ENCODE data around the gene RFPL4AL1. TPM values are rescaled to one million over a fixed set of nuclear protein-coding genes. Genes with fewer than 3 reads are reported as not detected.
"Not testable (repeated sequence)": the region's sequence is repeated elsewhere in the genome, so short reads cannot be mapped to it uniquely, and the experiment has no call there.

The RFPL4AL1 gene
- total RNA-seq, result not detected in 2 replicates

- H3K36me3 ChIP-seq (ENCODE audit: control insufficient read depth, insufficient read depth, low read length); DNase-seq (ENCODE audit: low read depth); FAIRE-seq; H3K27me3 ChIP-seq (ENCODE audit: control insufficient read depth, insufficient read depth, low read length); H3K4me3 ChIP-seq (ENCODE audit: low read depth, low read length): not testable (repeated sequence)
These were observed at the start of gene RFPL4AL1 for GRCh38 chr19:55768818-55769217. RFPL4AL1 (plus strand) TSS chr19:55769118; CDS start chr19:55771805, 2,687 bp downstream.

- no peak for FAIRE-seq
- no peak for DNase-seq (ENCODE audit: low read depth)
- no peak for TF ChIP-seq CTCF (IDR thresholded peaks at IDR 0.05; ENCODE audit: insufficient read depth, low read length, severe bottlenecking)
- Histone ChIP-seq H3K36me3 (ENCODE audit: control insufficient read depth, insufficient read depth, low read length) (no peaks in the 10 kb centered on the region), H3K4me3 (ENCODE audit: low read depth, low read length) (no peak overlapping the region), H3K27me3 (ENCODE audit: control insufficient read depth, insufficient read depth, low read length) (no peaks in the 10 kb centered on the region)
These were observed 48.6 kb upstream of the RFPL4AL1 start for GRCh38 chr19:55720214-55720746.

GRCh38 chr19:55720801-55721200 is 48.1 kb upstream of the RFPL4AL1 start:
- no peak overlapping the region for H3K4me3 ChIP-seq (ENCODE audit: low read depth, low read length)
- TF ChIP-seq CTCF (IDR thresholded peaks at IDR 0.05; ENCODE audit: insufficient read depth, low read length, severe bottlenecking), result no peak
- DNase-seq (ENCODE audit: low read depth) (no peak), FAIRE-seq (no peak)
- no peaks in the 10 kb centered on the region for H3K27me3 ChIP-seq (ENCODE audit: control insufficient read depth, insufficient read depth, low read length)
- H3K36me3 ChIP-seq (ENCODE audit: control insufficient read depth, insufficient read depth, low read length), result no peaks in the 10 kb centered on the region

GRCh38 chr19:55723491-55723890 is 45.4 kb upstream of the RFPL4AL1 start:
- DNase-seq (ENCODE audit: low read depth), result no peak
- H3K36me3 ChIP-seq (ENCODE audit: control insufficient read depth, insufficient read depth, low read length), result no peaks in the 10 kb centered on the region
- H3K27me3 ChIP-seq (ENCODE audit: control insufficient read depth, insufficient read depth, low read length), result no peaks in the 10 kb centered on the region
- TF ChIP-seq CTCF (IDR thresholded peaks at IDR 0.05; ENCODE audit: insufficient read depth, low read length, severe bottlenecking), result no peak
- FAIRE-seq, result no peak
- no peak overlapping the region for H3K4me3 ChIP-seq (ENCODE audit: low read depth, low read length)

GRCh38 chr19:55730378-55730777 is 38.5 kb upstream of the RFPL4AL1 start:
- H3K27me3 ChIP-seq (ENCODE audit: control insufficient read depth, insufficient read depth, low read length); H3K4me3 ChIP-seq (ENCODE audit: low read depth, low read length); H3K36me3 ChIP-seq (ENCODE audit: control insufficient read depth, insufficient read depth, low read length); FAIRE-seq; DNase-seq (ENCODE audit: low read depth): not testable (repeated sequence)

GRCh38 chr19:55738302-55738701 is 30.6 kb upstream of the RFPL4AL1 start, which contains the start of gene NLRP9:
NLRP9 (minus strand) TSS chr19:55738402; CDS start chr19:55738374, 28 bp downstream.
- H3K27me3 ChIP-seq (ENCODE audit: control insufficient read depth, insufficient read depth, low read length), result no peaks in the 10 kb centered on the region
- no peak within 1 kb of the TSS for H3K4me3 ChIP-seq (ENCODE audit: low read depth, low read length)
- FAIRE-seq (no peak), DNase-seq (ENCODE audit: low read depth) (no peak)
- no peak for TF ChIP-seq CTCF (IDR thresholded peaks at IDR 0.05; ENCODE audit: insufficient read depth, low read length, severe bottlenecking)
- H3K36me3 ChIP-seq (ENCODE audit: control insufficient read depth, insufficient read depth, low read length), result no peaks in the 10 kb centered on the region

GRCh38 chr19:55750715-55751114 is 18.2 kb upstream of the RFPL4AL1 start:
- TF ChIP-seq CTCF (IDR thresholded peaks at IDR 0.05; ENCODE audit: insufficient read depth, low read length, severe bottlenecking), result no peak
- no peak overlapping the region for H3K4me3 ChIP-seq (ENCODE audit: low read depth, low read length)
- DNase-seq (ENCODE audit: low read depth), result no peak
- no peaks in the 10 kb centered on the region for H3K36me3 ChIP-seq (ENCODE audit: control insufficient read depth, insufficient read depth, low read length)
- H3K27me3 ChIP-seq (ENCODE audit: control insufficient read depth, insufficient read depth, low read length), result no peaks in the 10 kb centered on the region
- FAIRE-seq, result no peak

Data from bronchial epithelial cell (primary cell).